ENCODE measurements around the gene TESPA1.

Gene TESPA1

DNA sequence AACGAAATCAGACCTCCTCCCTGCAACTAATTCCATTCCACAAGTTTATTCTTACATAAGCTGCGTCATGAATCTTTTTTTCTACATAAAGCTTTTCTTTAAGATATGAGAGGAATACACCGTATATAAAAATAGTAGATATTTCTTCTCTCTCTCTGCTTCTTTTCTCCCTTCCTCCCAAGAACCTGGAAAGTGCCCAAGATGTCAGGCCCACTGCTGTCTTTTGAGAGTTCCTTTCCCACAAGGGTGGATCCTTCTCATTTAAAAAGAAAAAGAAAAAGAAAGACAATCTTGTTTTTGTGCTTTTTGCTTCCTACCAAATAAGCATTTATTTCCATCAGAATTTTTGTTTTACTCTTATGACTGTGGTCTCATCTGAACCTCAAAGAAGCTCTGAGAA lies 11.0 kb downstream of the TESPA1 start:
- TF ChIP-seq GATA3 (IDR thresholded peaks at IDR 0.05; ENCODE audit: low read depth, low read length) (no peak), GATA2 (IDR thresholded peaks at IDR 0.05; ENCODE audit: low read depth, low read length) (no peak)

- no peak for TF ChIP-seq GATA2 (IDR thresholded peaks at IDR 0.05; ENCODE audit: low read depth, low read length)
- TF ChIP-seq GATA3 (IDR thresholded peaks at IDR 0.05; ENCODE audit: low read depth, low read length) = no peak
Measured at GRCh38 chr12:54970741-54971140, 13.8 kb downstream of the TESPA1 start.

- TF ChIP-seq GATA2 (IDR thresholded peaks at IDR 0.05; ENCODE audit: low read depth, low read length) (no peak), GATA3 (IDR thresholded peaks at IDR 0.05; ENCODE audit: low read depth, low read length) (no peak)
Measured at GRCh38 chr12:54968181-54968730, 16.3 kb downstream of the TESPA1 start.

DNA sequence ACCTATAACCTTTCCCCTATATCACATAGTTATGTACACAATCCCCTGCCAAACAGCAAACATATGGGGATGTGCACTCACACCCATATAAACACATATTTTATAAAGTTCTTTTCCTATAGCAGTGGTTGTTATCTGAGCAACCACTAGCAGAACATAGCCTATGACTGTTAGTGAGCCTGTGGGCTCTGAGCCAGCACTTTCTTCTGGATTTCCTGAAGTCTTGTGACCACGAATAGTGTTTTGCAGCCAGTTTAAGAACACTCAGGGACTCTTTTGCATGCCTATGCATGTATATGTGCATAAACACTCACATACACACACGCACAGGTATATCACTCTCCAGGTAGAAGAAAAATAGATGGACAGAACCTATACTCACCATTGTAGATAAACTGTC lies 17.1 kb downstream of the TESPA1 start:
- TF ChIP-seq GATA3 (IDR thresholded peaks at IDR 0.05; ENCODE audit: low read depth, low read length) (no peak), GATA2 (IDR thresholded peaks at IDR 0.05; ENCODE audit: low read depth, low read length) (no peak)

DNA sequence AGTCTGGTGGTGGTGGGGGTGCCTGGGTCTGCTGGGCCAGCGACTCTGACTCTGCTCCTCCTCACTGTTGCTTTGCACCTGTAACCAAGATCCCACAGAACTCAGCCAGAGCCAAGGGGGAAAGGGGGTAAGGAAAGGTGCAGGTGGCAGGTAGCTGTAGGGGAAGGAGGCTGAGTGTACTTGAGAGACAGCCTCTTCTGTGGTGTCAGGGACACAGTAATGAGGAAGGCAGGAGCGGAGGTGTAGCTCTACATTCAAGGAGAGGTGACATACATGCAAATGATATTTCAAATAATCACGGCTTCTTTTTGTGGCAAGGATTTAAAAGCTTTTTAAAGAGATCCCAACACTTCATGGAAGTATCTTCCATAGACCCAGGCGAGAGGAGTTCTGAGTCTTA lies 23.4 kb downstream of the TESPA1 start:
- TF ChIP-seq GATA3 (IDR thresholded peaks at IDR 0.05; ENCODE audit: low read depth, low read length) = no peak
- TF ChIP-seq GATA2 (IDR thresholded peaks at IDR 0.05; ENCODE audit: low read depth, low read length) = no peak

- TF ChIP-seq GATA2 (IDR thresholded peaks at IDR 0.05; ENCODE audit: low read depth, low read length) (no peak), GATA3 (IDR thresholded peaks at IDR 0.05; ENCODE audit: low read depth, low read length) (no peak)
Measured at GRCh38 chr12:54959291-54960018, 25.1 kb downstream of the TESPA1 start.

- TF ChIP-seq GATA2 (IDR thresholded peaks at IDR 0.05; ENCODE audit: low read depth, low read length) (no peak), GATA3 (IDR thresholded peaks at IDR 0.05; ENCODE audit: low read depth, low read length) (no peak)
Measured at GRCh38 chr12:54958048-54958658, 26.4 kb downstream of the TESPA1 start.

DNA sequence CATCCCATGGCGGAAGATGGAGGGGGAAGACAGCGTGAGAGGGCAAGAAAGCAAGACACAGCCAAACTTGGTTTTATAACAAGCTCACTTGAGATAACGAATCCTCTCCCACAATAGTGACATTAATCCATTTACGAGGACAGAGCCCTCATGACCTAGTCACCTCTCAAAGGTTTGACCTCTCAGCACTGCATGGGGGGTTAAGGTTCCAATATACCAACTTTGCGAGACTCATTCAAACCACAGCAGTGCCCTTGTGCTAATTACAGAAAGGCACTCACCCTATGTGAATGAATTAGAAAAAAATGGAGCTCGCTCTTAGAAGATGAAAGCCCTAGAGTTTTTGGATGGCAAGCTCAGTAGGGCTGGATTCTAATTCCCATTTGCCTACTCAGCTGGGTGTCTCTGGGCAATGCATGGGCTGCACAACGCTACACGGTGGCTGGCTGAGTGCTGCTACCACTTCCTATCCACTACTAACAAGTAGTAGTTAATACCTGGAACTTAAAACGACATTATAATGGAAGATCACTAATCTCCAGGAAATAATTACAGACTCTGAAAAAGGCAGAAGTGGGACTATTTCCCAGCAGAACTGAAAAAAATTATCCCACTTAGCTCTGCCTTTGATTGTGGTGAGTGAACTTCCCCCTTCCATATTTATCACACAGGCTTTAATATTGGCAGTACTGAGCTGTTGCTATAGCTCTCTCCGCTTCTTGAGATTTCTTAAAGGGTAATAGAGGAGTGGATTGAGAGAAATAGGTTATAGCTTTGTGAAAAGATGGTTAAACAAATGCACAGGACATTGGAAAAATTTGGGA lies 27.5 kb downstream of the TESPA1 start:
- TF ChIP-seq GATA3 (IDR thresholded peaks at IDR 0.05; ENCODE audit: low read depth, low read length) (no peak), GATA2 (IDR thresholded peaks at IDR 0.05; ENCODE audit: low read depth, low read length) (no peak)

DNA sequence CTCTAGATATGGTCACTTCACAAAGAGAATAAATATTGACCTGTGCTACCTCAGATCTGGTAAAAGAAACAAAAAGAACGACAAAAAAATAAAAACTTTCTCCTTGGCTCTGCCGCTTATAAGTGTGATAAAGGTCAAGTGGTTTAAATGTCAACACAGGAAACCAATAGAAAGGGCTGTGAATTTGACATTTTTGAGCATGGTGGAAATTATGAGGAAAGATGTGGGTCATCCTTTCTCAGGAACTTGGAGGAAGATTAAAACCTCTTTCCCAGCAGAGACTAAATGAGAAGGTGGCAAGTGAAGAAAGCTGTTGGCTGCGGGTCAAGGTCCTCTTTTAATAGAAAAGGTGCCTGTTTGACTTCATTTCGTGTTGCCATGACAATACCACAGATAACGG lies 28.2 kb downstream of the TESPA1 start:
- TF ChIP-seq GATA2 (IDR thresholded peaks at IDR 0.05; ENCODE audit: low read depth, low read length) (no peak), GATA3 (IDR thresholded peaks at IDR 0.05; ENCODE audit: low read depth, low read length) (no peak)

GRCh38 chr12:54954801-54955200 lies 29.8 kb downstream of the TESPA1 start:
- TF ChIP-seq GATA2 (IDR thresholded peaks at IDR 0.05; ENCODE audit: low read depth, low read length) (no peak), GATA3 (IDR thresholded peaks at IDR 0.05; ENCODE audit: low read depth, low read length) (no peak)

DNA sequence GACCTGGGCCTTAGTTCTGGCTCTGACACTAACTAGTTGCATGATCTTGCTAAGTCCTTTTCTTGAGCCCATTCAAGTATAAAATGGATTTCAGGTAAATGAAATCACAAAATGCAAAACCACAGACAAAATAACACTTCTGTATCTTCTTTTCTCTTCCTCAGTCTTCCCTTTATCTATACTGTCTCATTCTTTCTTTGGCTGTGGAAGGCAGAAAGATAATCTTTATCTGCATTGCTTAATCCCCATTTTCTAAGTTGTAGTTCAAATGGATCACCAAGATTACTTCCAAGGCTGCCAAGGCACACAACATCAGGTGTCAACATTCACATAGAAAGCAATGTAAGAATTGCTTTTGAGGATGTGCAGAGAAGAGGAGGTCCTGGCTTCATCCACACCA lies 30.3 kb downstream of the TESPA1 start:
- TF ChIP-seq GATA3 (IDR thresholded peaks at IDR 0.05; ENCODE audit: low read depth, low read length) = no peak

- TF ChIP-seq GATA2 (IDR thresholded peaks at IDR 0.05; ENCODE audit: low read depth, low read length) (no peak), GATA3 (IDR thresholded peaks at IDR 0.05; ENCODE audit: low read depth, low read length) (no peak)
Measured at GRCh38 chr12:54950071-54950727, 34.4 kb downstream of the TESPA1 start.

DNA sequence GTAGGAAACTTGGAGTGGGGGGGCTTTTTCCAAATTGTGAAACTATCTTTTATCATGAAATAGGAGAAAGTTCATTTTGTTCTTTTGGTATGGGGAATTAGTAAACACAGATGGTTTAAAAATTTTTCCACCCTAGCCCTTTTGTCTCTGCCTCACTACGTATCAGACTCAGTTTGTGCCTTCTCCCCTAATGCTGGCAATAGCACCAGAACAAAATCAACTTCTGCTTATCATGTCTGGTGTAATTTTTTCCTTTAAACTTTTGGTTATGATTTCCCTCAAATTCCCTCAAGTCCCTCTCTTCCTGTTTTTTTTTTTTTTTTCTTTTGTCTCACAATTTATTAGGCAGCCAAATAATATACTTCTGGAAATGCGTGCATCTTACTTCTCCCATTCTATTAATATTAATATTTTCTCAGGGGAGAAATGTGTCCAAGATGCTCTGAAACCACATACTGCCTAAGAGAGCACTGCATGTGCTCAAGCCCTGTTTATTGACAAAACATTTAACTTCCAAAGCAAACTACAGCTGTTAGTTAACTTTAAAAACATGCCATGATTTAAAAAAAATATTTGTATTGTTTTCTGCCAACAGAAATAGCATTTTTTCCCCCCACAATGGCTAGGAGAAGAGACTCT lies 35.4 kb downstream of the TESPA1 start:
- TF ChIP-seq GATA2 (IDR thresholded peaks at IDR 0.05; ENCODE audit: low read depth, low read length) = no peak
- TF ChIP-seq GATA3 (IDR thresholded peaks at IDR 0.05; ENCODE audit: low read depth, low read length) = no peak
